ENCODE results near the gene ETV4.

DNA sequence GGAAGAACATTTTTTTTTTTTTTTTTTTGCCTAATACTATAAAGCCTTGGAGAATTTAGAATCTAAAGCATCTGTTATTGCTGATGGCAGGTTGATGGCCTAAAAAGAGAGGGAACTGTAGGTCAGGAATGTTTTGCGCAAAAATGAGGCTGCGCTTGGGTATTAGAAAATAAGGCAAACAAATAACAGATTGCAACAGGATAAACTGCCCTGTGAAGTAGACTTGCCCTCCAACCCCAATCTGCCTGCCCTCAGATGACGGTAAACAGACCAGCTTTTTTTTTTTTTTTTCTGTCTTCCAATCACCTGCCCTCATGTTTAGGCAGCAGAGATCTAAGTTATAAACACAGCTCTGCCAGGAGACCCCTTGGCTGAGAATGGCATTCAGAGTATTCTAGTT is 66.2 kb downstream of the ETV4 start:
- TF ChIP-seq, protein P1, sequence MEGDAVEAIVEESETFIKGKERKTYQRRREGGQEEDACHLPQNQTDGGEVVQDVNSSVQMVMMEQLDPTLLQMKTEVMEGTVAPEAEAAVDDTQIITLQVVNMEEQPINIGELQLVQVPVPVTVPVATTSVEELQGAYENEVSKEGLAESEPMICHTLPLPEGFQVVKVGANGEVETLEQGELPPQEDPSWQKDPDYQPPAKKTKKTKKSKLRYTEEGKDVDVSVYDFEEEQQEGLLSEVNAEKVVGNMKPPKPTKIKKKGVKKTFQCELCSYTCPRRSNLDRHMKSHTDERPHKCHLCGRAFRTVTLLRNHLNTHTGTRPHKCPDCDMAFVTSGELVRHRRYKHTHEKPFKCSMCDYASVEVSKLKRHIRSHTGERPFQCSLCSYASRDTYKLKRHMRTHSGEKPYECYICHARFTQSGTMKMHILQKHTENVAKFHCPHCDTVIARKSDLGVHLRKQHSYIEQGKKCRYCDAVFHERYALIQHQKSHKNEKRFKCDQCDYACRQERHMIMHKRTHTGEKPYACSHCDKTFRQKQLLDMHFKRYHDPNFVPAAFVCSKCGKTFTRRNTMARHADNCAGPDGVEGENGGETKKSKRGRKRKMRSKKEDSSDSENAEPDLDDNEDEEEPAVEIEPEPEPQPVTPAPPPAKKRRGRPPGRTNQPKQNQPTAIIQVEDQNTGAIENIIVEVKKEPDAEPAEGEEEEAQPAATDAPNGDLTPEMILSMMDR (conservative IDR thresholded peaks at IDR 0.05; ENCODE audit: low read depth, low read length), result no peak
- TF ChIP-seq EZH2 (IDR thresholded peaks at IDR 0.05; ENCODE audit: low read length, unreplicated experiment) (no peak), EZH2phosphoT487 (IDR thresholded peaks at IDR 0.05; ENCODE audit: borderline replicate concordance, low read length) (no peak)
